GM13976 (cell line): ENCODE data around the gene STAB1.

Experiments
- DNase-seq: peaks from one replicate; pipeline ENCODE4 v3.0.0; 2012; ENCODE audit warnings: low spot score
- in situ Hi-C: fragments of 300-500 bp; cut with MboI; formaldehyde crosslinking; loops from one replicate; pipeline ENCODE4 v1.12.0; 2022; ENCODE audit warnings: low sequenced_read_pairs, mixed read lengths, inconsistent platforms; ENCODE audit not compliant: unreplicated experiment
- TF ChIP-seq, protein P1 (sequence below): IDR thresholded peaks from 2 replicates; pipeline ENCODE4 v1.5.1; 2012; ENCODE audit warnings: borderline replicate concordance, mild to moderate bottlenecking; ENCODE audit not compliant: insufficient read depth; ENCODE audit errors: extremely low read depth, missing control alignments, control extremely low read depth

STAB1 gene

DNA sequence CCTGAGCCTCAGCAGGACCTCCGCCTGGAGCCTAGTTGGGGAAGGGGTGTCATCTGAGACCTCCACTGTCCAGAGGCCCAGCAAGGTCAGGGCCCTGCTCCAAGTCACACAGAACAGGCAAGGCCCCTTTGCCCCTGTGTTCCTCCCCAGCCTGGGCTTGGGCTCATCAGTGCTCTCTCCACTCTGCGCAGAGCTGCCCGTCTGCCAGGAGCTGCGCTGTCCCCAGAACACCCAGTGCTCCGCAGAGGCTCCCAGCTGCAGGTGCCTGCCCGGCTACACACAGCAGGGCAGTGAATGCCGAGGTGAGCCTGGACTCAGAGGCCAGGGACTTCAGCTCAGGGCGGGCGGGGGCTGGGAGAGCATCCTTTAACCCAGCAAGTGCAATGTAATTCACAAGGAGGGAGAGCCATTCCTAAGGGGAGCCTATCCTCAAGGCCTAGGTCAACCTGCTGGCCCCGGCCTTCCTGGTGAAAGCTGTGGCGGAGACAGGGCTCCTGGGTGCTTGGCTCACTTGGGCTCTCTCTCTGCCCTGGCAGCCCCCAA lies 7.7 kb downstream of the STAB1 start:
- in situ Hi-C loops = no loop called here
- TF ChIP-seq, protein P1, sequence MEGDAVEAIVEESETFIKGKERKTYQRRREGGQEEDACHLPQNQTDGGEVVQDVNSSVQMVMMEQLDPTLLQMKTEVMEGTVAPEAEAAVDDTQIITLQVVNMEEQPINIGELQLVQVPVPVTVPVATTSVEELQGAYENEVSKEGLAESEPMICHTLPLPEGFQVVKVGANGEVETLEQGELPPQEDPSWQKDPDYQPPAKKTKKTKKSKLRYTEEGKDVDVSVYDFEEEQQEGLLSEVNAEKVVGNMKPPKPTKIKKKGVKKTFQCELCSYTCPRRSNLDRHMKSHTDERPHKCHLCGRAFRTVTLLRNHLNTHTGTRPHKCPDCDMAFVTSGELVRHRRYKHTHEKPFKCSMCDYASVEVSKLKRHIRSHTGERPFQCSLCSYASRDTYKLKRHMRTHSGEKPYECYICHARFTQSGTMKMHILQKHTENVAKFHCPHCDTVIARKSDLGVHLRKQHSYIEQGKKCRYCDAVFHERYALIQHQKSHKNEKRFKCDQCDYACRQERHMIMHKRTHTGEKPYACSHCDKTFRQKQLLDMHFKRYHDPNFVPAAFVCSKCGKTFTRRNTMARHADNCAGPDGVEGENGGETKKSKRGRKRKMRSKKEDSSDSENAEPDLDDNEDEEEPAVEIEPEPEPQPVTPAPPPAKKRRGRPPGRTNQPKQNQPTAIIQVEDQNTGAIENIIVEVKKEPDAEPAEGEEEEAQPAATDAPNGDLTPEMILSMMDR = no peak
- DNase-seq = no peak

DNA sequence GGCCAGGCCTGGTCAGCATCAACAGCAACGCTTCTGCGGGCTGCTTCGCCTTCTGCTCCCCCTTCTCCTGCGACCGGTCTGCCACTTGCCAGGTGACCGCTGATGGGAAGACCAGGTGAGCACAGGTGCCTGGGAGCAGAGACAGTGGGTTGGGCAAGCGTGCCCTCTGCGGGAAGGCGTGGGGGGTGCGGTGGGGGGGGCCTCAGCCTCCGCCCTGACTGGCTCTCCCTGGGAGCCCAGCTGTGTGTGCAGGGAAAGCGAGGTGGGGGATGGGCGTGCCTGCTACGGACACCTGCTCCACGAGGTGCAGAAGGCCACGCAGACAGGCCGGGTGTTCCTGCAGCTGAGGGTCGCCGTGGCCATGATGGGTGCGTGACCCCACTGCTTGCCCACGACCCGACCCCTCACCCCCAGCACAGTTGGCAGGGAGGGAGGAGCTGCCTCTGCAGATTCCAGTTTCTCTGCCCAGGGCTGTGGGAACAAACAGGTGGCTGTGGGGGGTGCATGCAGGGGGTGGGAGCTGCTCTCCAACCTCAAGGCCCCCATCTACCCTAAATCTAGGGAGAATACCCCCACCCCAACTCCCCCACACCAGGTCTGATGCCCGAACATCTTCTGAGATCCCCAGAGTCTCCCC lies 8.8 kb downstream of the STAB1 start:
- TF ChIP-seq, protein P1 = no peak
- in situ Hi-C loops = no loop called here
- no peak for DNase-seq

DNA sequence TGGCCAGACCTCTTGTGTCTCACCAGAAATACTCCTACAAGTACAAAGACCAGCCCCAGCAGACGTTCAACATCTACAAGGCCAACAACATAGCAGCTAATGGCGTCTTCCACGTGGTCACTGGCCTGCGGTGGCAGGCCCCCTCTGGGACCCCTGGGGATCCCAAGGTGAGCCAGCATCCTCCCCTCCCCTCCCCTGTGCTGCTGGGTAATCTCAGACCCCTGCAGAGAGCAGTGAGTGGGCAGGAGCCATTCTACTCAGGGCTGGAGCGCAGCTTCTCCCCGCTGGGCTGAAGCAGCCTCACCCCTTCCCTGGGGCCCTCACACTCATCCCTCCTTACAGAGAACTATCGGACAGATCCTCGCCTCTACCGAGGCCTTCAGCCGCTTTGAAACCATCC lies 9.8 kb downstream of the STAB1 start:
- DNase-seq = no peak
- TF ChIP-seq, protein P1 = no peak
- in situ Hi-C loops = no loop called here

DNA sequence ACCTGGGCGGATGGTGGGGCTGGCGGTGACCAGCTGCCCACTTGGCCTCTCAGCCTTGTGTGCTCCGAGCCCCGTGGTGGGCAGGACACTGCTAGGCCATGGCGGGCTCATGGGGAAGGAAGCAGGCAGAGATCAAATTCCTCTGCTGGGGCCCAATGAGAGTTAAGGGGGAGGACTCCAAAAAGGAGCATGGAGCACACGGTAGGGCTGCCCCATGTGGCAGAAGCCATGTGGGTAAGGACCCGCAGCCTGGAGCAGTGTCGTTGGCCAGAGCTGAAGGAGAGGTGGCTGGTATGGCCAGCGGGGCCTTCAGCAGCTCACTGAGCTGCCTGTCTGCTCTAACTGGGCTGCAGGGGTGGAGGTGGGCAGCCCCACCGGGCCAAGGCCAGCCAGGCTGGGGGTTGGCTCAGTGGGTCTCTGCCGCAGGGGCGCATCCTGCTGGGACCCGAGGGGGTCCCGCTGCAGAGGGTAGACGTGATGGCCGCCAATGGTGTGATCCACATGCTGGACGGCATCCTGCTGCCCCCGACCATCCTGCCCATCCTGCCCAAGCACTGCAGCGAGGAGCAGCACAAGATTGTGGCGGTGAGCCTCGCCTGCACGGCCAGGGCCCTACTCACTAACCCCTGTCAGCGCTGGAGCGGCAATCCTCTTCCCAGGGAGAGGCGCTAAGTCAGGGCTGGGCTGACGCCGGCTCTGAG lies 11.3 kb downstream of the STAB1 start:
- TF ChIP-seq, protein P1 = no peak
- DNase-seq = no peak
- in situ Hi-C loops = no loop called here

DNA sequence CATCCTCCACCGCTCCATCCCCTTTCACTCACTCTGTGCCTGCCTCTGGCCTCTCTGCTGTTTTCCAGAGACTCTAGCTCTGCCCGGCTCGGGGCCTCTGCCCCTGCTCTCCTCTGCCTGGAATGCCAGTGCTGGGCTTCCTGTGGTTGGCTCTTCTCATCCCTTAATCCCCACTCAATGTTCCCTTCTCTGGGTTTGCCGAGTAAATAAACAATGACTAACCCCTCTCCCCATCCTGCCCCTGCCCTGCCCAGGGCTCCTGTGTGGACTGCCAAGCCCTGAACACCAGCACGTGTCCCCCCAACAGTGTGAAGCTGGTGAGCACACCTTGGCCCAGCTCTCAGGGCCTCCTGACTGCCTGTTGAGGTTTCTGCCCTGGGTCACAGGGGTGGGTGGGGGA lies 12.2 kb downstream of the STAB1 start:
- in situ Hi-C loops = no loop called here
- TF ChIP-seq, protein P1 = no peak
- no peak for DNase-seq

DNA sequence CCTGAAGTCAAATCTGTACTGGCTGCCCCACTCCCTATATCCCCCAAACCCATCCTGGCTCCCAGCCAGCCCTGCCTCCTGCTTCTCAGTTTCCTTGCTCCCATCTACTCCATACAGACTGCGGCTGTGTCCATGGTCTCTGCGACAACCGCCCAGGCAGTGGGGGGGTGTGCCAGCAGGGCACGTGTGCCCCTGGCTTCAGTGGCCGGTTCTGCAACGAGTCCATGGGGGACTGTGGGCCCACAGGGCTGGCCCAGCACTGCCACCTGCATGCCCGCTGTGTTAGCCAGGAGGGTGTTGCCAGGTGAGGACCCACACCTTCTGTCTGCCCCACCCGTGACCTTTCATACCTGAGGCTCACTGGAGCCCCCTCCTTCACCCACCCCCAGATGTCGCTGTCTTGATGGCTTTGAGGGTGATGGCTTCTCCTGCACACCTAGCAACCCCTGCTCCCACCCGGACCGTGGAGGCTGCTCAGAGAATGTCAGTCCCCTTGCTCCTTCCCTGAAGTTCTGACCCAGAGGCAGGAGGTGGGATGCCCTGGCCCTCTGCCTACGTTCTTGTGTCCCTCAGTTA lies 14.7 kb downstream of the STAB1 start:
- TF ChIP-seq, protein P1 = no peak
- DNase-seq = no peak
- in situ Hi-C loops = no loop called here
